ENCODE measurements around the gene USP21.
A peak's percentile ranks its signal among the peaks of the same experiment; 100 is the strongest.

The USP21 gene

GRCh38 chr1:161133220-161133740, 26.0 kb upstream of the USP21 start:
- DNase-seq: no peak

DNA sequence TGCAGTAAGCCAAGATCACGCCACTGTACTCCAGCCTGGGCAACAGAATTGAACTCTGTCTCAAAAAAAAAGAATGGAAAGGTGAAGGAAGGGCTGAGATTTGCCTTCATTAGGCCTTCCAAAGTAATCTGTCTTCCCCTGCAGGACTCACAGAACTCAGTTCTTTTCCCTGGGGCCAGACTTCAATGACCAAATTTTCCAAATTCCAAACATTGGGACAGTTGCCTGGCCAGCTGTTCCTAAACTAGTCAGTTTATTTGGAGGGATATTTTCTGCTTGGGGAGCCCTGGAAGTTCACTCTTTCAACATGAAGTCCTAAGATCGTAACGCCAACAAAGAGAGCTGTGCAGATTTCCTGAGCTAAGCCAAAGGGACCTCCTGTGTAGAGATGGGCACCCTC, 21.4 kb upstream of the USP21 start:
- no peak for DNase-seq

- no peak for DNase-seq
Measured at GRCh38 chr1:161138431-161138830, 20.9 kb upstream of the USP21 start.

DNA sequence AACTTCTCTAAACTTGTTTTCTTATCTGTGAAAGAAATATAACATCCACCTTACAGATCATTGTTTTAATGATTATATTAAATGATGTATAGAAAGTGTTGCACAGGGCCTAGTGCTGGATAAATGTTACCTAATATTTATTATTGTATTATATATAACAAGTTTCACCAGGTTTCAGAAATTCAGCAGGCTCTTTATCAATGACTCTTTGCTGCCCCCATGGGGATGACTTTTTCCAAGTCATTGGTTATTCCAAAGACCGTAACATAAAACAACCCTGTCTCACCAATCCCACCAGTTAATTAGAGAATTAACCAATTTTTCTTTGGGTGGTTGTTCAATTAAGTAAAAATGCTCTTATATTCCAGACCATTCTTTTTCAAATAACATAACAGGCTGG, 19.5 kb upstream of the USP21 start:
- peak; percentile 50 for DNase-seq

DNA sequence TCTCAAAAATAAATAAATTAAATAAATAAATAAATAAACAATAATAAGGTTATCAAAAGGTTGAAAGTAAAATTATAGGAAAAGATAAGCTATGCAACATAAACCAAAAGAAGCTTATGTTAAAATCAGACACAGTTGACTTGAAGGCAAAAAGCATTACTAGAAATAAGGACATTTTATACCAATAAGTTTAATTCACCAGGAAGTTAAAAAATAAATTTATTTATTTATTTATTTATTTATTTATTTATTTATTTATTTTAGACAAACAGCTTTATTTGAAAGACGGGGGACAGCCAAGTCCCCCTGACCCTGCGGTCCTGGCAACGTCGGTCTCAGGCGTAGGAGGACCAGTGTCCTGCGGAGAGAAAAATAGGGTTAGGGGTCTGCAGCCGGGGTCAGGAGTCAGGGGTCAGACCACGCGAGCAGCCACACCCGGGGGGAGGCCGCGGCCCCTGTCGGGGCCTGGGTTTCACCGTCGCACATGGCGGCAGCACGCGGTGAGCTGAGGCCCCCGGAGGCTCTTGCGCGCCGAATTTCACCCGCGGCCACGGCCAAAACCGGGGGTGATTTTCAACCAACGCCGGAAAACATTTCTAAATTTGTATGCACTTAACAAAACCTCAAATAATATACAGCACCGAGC, 18.4 kb upstream of the USP21 start:
- DNase-seq: no peak

DNA sequence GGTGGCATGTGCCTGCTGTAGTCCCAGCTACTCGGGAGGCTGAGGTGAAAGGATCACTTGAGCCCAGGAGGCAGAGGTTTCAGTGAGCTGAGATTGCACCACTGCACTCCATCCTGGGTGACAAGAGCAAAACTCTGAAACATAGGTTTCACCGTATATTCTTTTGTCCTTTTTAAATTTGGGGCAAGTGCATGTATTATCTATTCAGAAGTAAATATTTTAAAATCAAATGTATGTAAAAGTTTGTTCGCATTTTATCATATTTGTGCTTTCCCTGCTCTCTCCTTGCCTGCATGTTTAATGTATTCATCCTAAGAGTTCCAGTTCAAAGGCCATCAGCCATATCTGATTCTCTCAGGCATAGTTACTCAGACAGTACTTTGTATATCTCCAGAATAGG, 13.5 kb upstream of the USP21 start:
- no peak for DNase-seq

- no peak for DNase-seq
Measured at GRCh38 chr1:161153176-161153575, 6.1 kb upstream of the USP21 start.

DNA sequence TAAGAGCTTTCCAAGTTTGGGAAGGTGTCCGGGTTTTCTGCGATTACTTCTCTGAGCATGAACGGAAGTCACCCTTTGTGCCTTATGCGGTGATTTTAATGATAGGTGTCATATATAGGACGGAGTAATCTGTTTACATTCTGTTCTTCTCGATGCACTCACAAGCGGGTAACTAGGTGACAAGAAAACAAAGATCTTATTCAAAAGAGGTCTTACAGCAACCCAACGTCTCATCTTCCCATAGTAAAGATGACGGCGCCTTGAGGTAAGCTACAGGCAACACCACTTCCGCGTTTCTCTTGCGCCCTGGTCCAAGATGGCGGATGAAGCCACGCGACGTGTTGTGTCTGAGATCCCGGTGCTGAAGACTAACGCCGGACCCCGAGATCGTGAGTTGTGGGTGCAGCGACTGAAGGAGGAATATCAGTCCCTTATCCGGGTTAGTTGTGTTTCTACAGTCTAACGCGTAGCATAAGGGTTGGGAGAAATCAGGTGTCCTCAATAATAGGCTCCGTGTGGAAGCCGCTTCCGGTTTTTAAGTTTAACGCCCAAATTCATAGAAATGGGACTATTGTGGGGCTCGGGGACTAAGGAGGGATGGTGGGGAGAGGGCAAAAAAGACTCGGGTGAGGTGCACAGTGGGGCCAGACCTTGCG, 5.5 kb upstream of the USP21 start, which contains the start of gene UFC1:
TSS of gene UFC1 (plus strand) at position 297 of the 656 bp plus-strand sequence. CDS start at position 317, 20 bp downstream.
- peak; percentile 91 for DNase-seq

DNA sequence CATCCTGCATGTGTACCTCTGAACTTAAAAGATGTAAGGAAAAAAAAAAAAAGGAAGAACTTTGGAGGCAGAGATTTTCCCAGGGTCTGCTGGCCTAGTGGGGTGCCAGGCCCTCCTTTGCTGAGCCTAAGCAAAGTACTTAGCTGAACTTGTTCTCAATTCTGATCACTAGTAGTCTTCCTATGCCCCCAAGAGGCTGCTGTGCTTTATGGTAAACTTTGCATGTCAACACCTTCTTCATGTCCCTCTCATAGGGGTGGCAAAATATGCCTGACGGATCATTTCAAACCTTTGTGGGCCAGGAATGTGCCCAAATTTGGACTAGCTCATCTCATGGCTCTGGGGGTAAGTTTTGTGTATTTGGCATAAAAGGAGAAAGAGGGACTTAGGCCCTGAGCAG, 1.4 kb upstream of the USP21 start:
- no peak for DNase-seq

- DNase-seq: no peak
Measured at GRCh38 chr1:161158316-161159010, 837 bp upstream of the USP21 start.

- DNase-seq: no peak
Measured at GRCh38 chr1:161159913-161160243, 578 bp downstream of the USP21 start.

GRCh38 chr1:161160671-161161145, 1.4 kb downstream of the USP21 start:
- no peak for DNase-seq

DNA sequence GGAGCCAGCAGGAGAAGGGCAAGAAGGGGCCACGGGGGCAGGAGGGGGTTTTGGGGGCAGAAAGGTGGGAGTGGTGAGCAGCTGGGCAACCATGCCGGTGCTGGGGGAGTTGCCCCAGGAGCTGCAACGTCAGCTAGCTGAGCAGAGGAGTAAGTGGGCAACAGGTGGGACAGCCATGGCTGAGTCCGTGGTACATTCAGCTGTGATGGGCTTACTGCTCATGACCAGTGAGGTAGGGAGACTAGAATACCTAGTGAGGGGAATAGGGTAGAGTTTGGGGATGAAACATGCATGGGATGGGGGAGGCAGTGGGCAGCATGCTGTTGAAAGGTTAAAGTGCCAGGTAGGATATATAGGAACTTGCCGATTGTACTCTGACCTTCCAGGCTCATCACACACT, 2.4 kb downstream of the USP21 start:
- DNase-seq: no peak

- no peak for DNase-seq
Measured at GRCh38 chr1:161162052-161162451, 2.8 kb downstream of the USP21 start.

GRCh38 chr1:161162806-161163205, 3.5 kb downstream of the USP21 start:
- no peak for DNase-seq

- no peak for DNase-seq
Measured at GRCh38 chr1:161163793-161164192, 4.5 kb downstream of the USP21 start.

- no peak for DNase-seq
Measured at GRCh38 chr1:161164901-161165610, 5.8 kb downstream of the USP21 start.

DNA sequence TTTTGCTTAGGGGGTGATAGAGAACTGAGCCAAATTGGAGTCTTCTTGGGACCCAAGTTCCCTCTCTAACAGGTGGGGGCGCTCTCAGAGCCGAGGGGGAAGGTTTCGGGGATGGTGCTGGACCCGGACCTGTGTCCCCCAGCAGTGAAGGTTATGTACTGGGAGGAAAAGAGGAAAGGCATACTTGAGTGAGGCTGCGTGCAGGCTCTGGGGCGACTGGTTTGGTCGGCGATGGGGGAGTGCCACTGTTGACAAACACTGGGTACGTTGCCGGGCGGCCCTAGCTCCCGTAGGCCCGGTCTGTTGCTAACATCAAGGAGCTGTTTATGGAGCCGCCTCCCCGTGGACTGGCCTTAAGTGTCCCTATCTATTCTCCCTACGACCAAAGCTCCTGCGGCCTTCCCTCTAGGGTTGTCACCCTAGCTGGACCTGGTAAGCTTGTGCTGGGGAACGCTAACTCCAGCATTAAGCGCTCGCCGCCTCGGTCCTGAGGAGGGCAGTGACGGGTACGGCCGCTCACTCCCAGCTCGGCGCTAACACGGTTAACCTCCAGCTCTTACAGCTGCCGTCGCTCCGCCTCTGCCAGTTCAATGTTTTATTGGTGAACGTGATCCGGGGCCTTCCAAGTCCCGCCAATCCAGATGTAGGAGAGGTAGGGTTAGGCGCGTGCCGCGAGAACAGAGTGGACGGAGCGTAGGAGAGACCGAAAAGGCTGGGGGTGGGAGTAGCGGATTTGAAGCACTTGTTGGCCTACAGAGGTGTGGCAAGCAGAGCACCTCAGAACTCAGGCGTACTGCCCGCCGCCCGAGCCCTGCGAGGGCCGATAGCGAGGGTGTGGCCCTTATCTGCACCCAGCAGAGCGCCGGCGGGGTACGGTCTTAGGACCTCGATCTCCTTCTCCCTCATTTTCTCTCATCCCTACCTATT, 6.7 kb downstream of the USP21 start, which contains the start of gene PPOX:
TSS of gene PPOX (plus strand) at position 685 of the 927 bp plus-strand sequence. CDS start 422 bp downstream, outside the sequence.
- DNase-seq: peak; percentile 98

DNA sequence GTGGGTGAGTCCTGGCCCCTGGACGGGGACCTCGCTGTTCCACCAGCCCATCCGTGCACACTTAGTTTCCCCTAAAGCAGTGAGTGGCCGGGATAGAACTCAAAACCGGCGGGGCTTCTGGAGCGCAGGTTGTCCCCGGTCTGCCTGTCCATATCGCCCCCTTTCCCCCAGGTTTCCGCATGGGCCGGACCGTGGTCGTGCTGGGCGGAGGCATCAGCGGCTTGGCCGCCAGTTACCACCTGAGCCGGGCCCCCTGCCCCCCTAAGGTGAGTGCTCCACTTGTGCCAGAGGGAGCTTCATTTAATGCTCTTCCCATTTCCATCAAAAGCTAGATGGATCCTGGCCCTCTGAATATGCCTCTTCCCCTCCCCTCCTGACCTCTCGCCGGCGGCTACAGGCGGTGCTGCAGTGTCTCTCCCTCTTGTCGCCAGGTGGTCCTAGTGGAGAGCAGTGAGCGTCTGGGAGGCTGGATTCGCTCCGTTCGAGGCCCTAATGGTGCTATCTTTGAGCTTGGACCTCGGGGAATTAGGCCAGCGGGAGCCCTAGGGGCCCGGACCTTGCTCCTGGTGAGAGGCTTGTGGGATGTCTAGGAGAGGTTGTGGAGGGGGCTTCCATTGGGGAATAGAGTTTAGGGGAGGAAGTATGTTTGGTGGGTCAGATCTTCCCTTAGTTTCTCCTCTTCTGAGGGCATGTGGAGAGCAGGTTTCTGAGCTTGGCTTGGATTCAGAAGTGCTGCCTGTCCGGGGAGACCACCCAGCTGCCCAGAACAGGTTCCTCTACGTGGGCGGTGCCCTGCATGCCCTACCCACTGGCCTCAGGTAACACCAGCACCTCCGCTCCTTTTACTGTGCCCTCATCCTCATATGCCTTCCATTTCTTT, 7.6 kb downstream of the USP21 start:
- no peak for DNase-seq

DNA sequence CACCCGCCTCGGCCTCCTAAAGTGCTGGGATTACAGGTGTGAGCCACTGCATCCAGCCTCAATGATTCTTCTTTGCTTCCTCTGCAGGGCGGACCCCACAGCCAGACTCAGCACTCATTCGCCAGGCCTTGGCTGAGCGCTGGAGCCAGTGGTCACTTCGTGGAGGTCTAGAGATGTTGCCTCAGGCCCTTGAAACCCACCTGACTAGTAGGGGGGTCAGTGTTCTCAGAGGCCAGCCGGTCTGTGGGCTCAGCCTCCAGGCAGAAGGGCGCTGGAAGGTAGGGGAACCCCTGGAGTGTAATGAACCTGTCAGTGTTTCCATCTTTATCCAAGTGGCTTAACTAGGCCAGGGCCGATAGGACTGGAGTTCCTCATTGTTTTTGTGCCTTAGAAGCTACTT, 9.6 kb downstream of the USP21 start:
- DNase-seq: no peak

GRCh38 chr1:161171191-161171590, 11.9 kb downstream of the USP21 start:
- no peak for DNase-seq

Data from activated CD4-positive, alpha-beta T cell treated with anti-CD3 and anti-CD28 coated beads, Interleukin-10, Interleukin-2, amounts not matched to agents 100 ng/mL and 50 ng/mL, durations not matched to agents 16 hours and 8 hours (primary cell).